CD4-positive, alpha-beta memory T cell (primary cell): ENCODE measurements around the gene RNF43. TPM values are rescaled to one million over a fixed set of nuclear protein-coding genes. Genes with fewer than 3 reads are reported as not detected.

Source experiments
- CTCF ChIA-PET: fragments of 350-600 bp; sonication (Branson Sonifier 250); formaldehyde crosslinking; loops from one replicate; lab custom pipeline; 2021; ENCODE audit warnings: inconsistent platforms; ENCODE audit not compliant: partially characterized antibody; lab: Charles Lee
- POLR2A ChIA-PET: fragments of 350-600 bp; sonication (Branson Sonifier 250); formaldehyde crosslinking; loops from one replicate; lab custom pipeline; 2021; ENCODE audit not compliant: partially characterized antibody; lab: Charles Lee
- DNase-seq, 5 donors: peaks; one replicate each; pipeline versions ENCODE4 v3.0.0 to v3.0.0-alpha.2; 2020 to 2022; ENCODE audit warnings: mixed read lengths in 1 of 5
- H3K27ac ChIP-seq: one replicate; pipeline ENCODE4 v1.7.0; 2013; ENCODE audit warnings: low read depth, low read length
- H3K27me3 ChIP-seq: 2 replicates; pipeline ENCODE4 v1.7.0; 2013; ENCODE audit warnings: mild to moderate bottlenecking, low read length, moderate library complexity; ENCODE audit not compliant: insufficient read depth
- H3K36me3 ChIP-seq: 2 replicates; pipeline ENCODE4 v1.7.0; 2013; ENCODE audit warnings: mild to moderate bottlenecking, low read length, moderate library complexity; ENCODE audit not compliant: insufficient read depth
- H3K4me1 ChIP-seq: 2 replicates; pipeline ENCODE4 v1.7.0; 2013; ENCODE audit warnings: mild to moderate bottlenecking, low read length, moderate library complexity; ENCODE audit not compliant: insufficient read depth
- H3K4me3 ChIP-seq, 2 donors: one replicate each; pipeline ENCODE4 v1.7.0; 2013; ENCODE audit warnings: low read length in 2 of 2, mild to moderate bottlenecking in 1 of 2
- H3K9me3 ChIP-seq, 2 donors: one replicate each; pipeline ENCODE4 v1.7.0; 2013; ENCODE audit warnings: low read length in 2 of 2, control low read depth in 1 of 2; ENCODE audit not compliant: control insufficient read depth in 1 of 2
- H3K27ac Mint-ChIP-seq, 7 donors: one replicate each; pipeline ENCODE4 v1.8.0; 2020 to 2021; ENCODE audit warnings: mixed read lengths in 7 of 7, mild to moderate bottlenecking in 6 of 7, inconsistent platforms in 3 of 7, moderate library complexity in 3 of 7
- H3K27me3 Mint-ChIP-seq, 2 donors: one replicate each; pipeline ENCODE4 v1.8.0; 2020 to 2021; ENCODE audit warnings: mixed read lengths in 2 of 2
- H3K36me3 Mint-ChIP-seq, 2 donors: one replicate each; pipeline ENCODE4 v1.8.0; 2020 to 2021; ENCODE audit warnings: mixed read lengths in 2 of 2, inconsistent platforms in 1 of 2, mild to moderate bottlenecking in 1 of 2
- H3K4me1 Mint-ChIP-seq, 4 donors: one replicate each; pipeline ENCODE4 v1.8.0; 2020 to 2021; ENCODE audit warnings: mixed read lengths in 4 of 4, mild to moderate bottlenecking in 1 of 4
- H3K4me3 Mint-ChIP-seq, 8 donors: one replicate each; pipeline ENCODE4 v1.8.0; 2020 to 2021; ENCODE audit warnings: mixed read lengths in 8 of 8, mild to moderate bottlenecking in 7 of 8, moderate library complexity in 6 of 8, inconsistent platforms in 3 of 8
- H3K9me3 Mint-ChIP-seq, 8 donors: one replicate each; pipeline ENCODE4 v1.8.0; 2020 to 2021; ENCODE audit warnings: mixed read lengths in 8 of 8, mild to moderate bottlenecking in 5 of 8, inconsistent platforms in 3 of 8, moderate library complexity in 1 of 8
- intact Hi-C: fragments of 100-400 bp; cut with micrococcal nuclease; formaldehyde crosslinking; loops from one replicate; pipeline ENCODE4 v1.15.1; 2023
- polyA plus RNA-seq, 2 donors: library from polyadenylated mRNA; unstranded; fragments of 300-500 nt; fragmentation: Illumina TruSeq; gene quantifications; one replicate each; pipeline ENCODE4 v1.2.3, GENCODE V29; 2021
- total RNA-seq, 2 experiments: library from RNA; stranded (reverse); gene quantifications; one replicate each; pipeline ENCODE4 v1.2.3, GENCODE V29; 2021

Gene RNF43
- total and polyA plus RNA-seq, 4 experiments from 2014 or later = 1.2 to 2.3 (median 1.6) TPM; not detected in 1

DNA sequence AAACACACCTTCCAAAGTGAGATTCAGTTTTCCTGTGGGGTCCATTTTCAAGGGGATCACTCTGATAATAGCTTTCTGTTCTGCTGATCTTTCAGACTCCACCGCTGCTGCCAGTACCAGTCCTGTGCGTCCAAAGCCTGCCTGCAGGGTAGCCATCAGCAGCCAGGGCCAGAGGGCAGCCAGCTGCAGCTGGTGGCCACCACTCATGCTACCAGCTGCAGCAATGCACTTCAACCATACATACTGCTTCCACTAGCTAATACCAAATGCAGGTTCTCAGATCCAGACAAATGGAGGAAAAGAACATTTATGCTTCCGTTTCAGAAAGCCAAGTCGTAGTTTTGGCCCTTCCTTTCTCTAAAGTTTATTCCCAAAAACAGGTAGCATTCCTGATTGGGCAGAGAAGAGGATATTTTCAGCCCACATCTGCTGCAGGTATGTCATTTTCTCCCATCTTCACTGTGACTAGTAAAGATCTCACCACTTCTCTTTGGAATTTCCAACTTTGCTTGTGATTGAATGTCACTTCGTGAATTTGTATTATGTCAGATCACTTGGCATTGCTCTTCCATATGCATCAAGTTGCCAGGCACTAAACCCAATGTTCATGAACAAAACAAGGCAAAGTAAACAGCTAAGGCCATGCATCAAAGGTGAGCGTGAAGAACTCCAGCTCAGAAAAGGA lies 1.8 kb downstream of the RNF43 start:
- no peak overlapping the region for H3K4me3 Mint-ChIP-seq
- peaks cover 15% of the 10 kb centered on the region for H3K4me1 ChIP-seq
- DNase-seq = no peak
- H3K36me3 Mint-ChIP-seq = no peaks in the 10 kb centered on the region
- no peaks in the 10 kb centered on the region for H3K36me3 ChIP-seq
- H3K4me3 ChIP-seq = no peak overlapping the region
- ChIA-PET POLR2A (interaction anchor here (1.0 to 3.1 kb wide), 4 partner anchors 64 to 98 kb away, joined by 4 to 8 read pairs (median 6); partner anchors contain the start of gene SUPT4H1), CTCF (interaction anchor here (2.6 to 6.3 kb wide), 2 partner anchors 97 to 111 kb away, joined by 27 to 171 read pairs; no protein-coding TSS in a partner anchor)
- no peaks in the 10 kb centered on the region for H3K27me3 Mint-ChIP-seq
- H3K27ac Mint-ChIP-seq = peak overlapping the region in 1 of 7 donors; percentile 44
- no peaks in the 10 kb centered on the region for H3K9me3 ChIP-seq
- no peak overlapping the region for H3K27ac ChIP-seq
- H3K9me3 Mint-ChIP-seq = no peaks in the 10 kb centered on the region
- H3K27me3 ChIP-seq = no peaks in the 10 kb centered on the region
- H3K4me1 Mint-ChIP-seq = peaks cover 7 to 15% (median 9%) of the 10 kb centered on the region in 4 donors
- intact Hi-C loops = no loop called here

GRCh38 chr17:58414596-58414997 lies 2.7 kb downstream of the RNF43 start:
- Mint-ChIP-seq H3K9me3 (no peaks in the 10 kb centered on the region), H3K4me1 (peaks cover 7 to 15% (median 9%) of the 10 kb centered on the region in 4 donors), H3K36me3 (no peaks in the 10 kb centered on the region), H3K4me3 (no peak overlapping the region), H3K27me3 (no peaks in the 10 kb centered on the region), H3K27ac (no peak overlapping the region)
- Histone ChIP-seq H3K4me3 (no peak overlapping the region), H3K9me3 (no peaks in the 10 kb centered on the region), H3K4me1 (peaks cover 15% of the 10 kb centered on the region), H3K27me3 (no peaks in the 10 kb centered on the region), H3K36me3 (no peaks in the 10 kb centered on the region), H3K27ac (no peak overlapping the region)
- POLR2A ChIA-PET = interaction anchor here (0.9 to 3.1 kb wide), 5 partner anchors 63 to 97 kb away, joined by 3 to 8 read pairs (median 5); partner anchors contain the start of gene SUPT4H1
- intact Hi-C loops = no loop called here
- no peak for DNase-seq
- CTCF ChIA-PET = interaction anchor here (1.4 to 2.5 kb wide), 3 partner anchors 73 to 110 kb away, joined by 4 to 14 read pairs (median 5); no protein-coding TSS in a partner anchor

GRCh38 chr17:58413684-58414083 lies 3.6 kb downstream of the RNF43 start:
- ChIA-PET CTCF (interaction anchor here (1.3 to 2.5 kb wide), 4 partner anchors 52 to 109 kb away, joined by 4 to 14 read pairs (median 4); no protein-coding TSS in a partner anchor), POLR2A (interaction anchor here (1.0 to 3.1 kb wide), 3 partner anchors 58 to 96 kb away, joined by 4 to 8 read pairs (median 8); no protein-coding TSS in a partner anchor)
- Histone ChIP-seq H3K27me3 (no peaks in the 10 kb centered on the region), H3K4me3 (no peak overlapping the region), H3K4me1 (peaks cover 15% of the 10 kb centered on the region), H3K36me3 (no peaks in the 10 kb centered on the region), H3K27ac (no peak overlapping the region), H3K9me3 (no peaks in the 10 kb centered on the region)
- Mint-ChIP-seq H3K4me1 (peaks cover 7 to 15% (median 9%) of the 10 kb centered on the region in 4 donors), H3K9me3 (no peaks in the 10 kb centered on the region), H3K36me3 (no peaks in the 10 kb centered on the region), H3K4me3 (no peak overlapping the region), H3K27ac (no peak overlapping the region), H3K27me3 (no peaks in the 10 kb centered on the region)
- intact Hi-C loops = no loop called here
- DNase-seq = no peak

- Mint-ChIP-seq H3K4me1 (peaks cover 7 to 12% (median 8%) of the 10 kb centered on the region in 4 donors), H3K27me3 (no peaks in the 10 kb centered on the region), H3K36me3 (no peaks in the 10 kb centered on the region), H3K4me3 (no peak overlapping the region), H3K9me3 (no peaks in the 10 kb centered on the region), H3K27ac (no peak overlapping the region)
- Histone ChIP-seq H3K27ac (no peak overlapping the region), H3K36me3 (no peaks in the 10 kb centered on the region), H3K9me3 (no peaks in the 10 kb centered on the region), H3K27me3 (no peaks in the 10 kb centered on the region), H3K4me1 (peaks cover 12% of the 10 kb centered on the region), H3K4me3 (no peak overlapping the region)
- no peak for DNase-seq
- ChIA-PET CTCF (interaction anchor here (1.3 to 2.5 kb wide), 3 partner anchors 52 to 109 kb away, joined by 4 to 14 read pairs (median 5); no protein-coding TSS in a partner anchor), POLR2A (interaction anchor here (1.0 kb wide), 1 partner anchor 57 kb away, joined by 4 read pairs; no protein-coding TSS in a partner anchor)
- intact Hi-C loops = no loop called here
Measured at GRCh38 chr17:58412961-58413586, 4.3 kb downstream of the RNF43 start.

DNA sequence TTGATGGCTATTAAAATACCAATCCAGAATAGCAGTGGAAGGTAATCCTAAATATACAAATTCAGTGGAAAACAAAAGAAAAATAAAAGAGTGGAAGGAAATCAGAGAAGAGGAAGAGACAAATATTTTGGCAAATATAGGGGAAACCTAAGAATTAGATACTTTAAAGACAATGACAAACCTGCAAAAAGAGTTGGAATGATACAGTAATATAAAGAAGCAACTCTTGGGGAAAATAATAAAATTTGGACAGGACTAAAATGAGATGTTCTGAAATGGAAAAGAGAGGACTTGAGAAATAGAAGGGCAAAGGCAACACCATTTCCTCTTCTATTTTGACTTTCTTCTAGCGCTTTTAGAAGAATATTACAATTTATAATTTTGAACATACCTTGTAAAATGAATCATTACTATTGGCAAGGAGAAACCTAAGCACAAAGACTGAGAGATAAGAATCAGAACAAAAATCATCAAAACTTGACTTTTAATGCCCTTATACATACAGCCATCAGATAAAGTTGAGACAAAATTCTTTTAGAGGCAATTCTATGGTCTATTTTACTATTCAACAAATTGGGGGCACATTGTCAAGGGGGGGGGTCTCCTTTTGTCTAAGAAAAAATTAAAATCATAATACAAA lies 5.2 kb downstream of the RNF43 start:
- Mint-ChIP-seq H3K27ac (no peak overlapping the region), H3K27me3 (no peaks in the 10 kb centered on the region), H3K36me3 (no peaks in the 10 kb centered on the region), H3K4me3 (no peak overlapping the region), H3K4me1 (peaks cover under 1 to 3% (median 2%) of the 10 kb centered on the region in 4 donors), H3K9me3 (no peaks in the 10 kb centered on the region)
- Histone ChIP-seq H3K4me1 (peaks cover 3% of the 10 kb centered on the region), H3K4me3 (no peak overlapping the region), H3K27me3 (no peaks in the 10 kb centered on the region), H3K9me3 (no peaks in the 10 kb centered on the region), H3K36me3 (no peaks in the 10 kb centered on the region), H3K27ac (no peak overlapping the region)
- DNase-seq = no peak
- ChIA-PET POLR2A (no interaction called here), CTCF (interaction anchor here (1.2 to 1.4 kb wide), 2 partner anchors 107 to 162 kb away, joined by 3 read pairs; no protein-coding TSS in a partner anchor)
- intact Hi-C loops = no loop called here

DNA sequence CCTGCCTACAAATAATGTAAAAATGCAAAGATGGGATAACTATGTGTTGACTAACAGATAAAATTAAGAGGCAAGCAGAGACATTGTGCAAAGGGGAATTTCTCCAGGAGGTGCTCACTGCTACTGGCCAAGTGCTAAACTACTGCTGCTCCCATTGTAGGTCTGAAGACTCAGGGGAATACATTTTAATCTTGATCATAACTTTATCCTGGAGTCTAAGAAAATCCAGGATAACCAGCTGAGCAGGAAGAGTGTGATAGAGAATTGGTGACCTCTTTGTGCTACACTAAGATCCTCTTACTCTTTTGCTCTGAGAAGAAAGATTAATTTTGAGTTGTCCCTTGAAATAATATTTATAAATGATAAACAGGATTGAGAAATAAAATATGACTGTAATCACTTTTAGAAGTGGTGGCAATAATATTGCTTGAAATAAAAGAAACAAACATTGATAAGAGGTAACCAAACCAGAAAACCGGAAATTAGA lies 5.9 kb downstream of the RNF43 start:
- peak overlapping the region in 1 of 7 donors; percentile 43 for H3K27ac Mint-ChIP-seq
- no peaks in the 10 kb centered on the region for H3K36me3 ChIP-seq
- DNase-seq = no peak
- H3K4me1 Mint-ChIP-seq = no peaks in the 10 kb centered on the region
- no peak overlapping the region for H3K27ac ChIP-seq
- no peaks in the 10 kb centered on the region for H3K36me3 Mint-ChIP-seq
- POLR2A ChIA-PET = no interaction called here
- H3K4me3 Mint-ChIP-seq = no peak overlapping the region
- H3K4me1 ChIP-seq = no peaks in the 10 kb centered on the region
- H3K4me3 ChIP-seq = no peak overlapping the region
- H3K27me3 ChIP-seq = no peaks in the 10 kb centered on the region
- intact Hi-C loops = no loop called here
- H3K9me3 Mint-ChIP-seq = no peaks in the 10 kb centered on the region
- no peaks in the 10 kb centered on the region for H3K27me3 Mint-ChIP-seq
- CTCF ChIA-PET = interaction anchor here (1.2 to 1.4 kb wide), 2 partner anchors 106 to 161 kb away, joined by 3 read pairs; no protein-coding TSS in a partner anchor
- no peaks in the 10 kb centered on the region for H3K9me3 ChIP-seq
